ENCODE results near the gene SASH1.

GRCh38 chr6:148317051-148317450, 25.6 kb upstream of the SASH1 start:
- TF ChIP-seq EZH2 (IDR thresholded peaks at IDR 0.05; ENCODE audit: insufficient read depth, poor library complexity, severe bottlenecking) (no peak), EZH2phosphoT487 (IDR thresholded peaks at IDR 0.05; ENCODE audit: insufficient read depth, low read depth) (no peak)

Data from GM23248 (cell line).